ENCODE results near the gene ACOX3. TPM values are rescaled to one million over a fixed set of nuclear protein-coding genes. Genes with fewer than 3 reads are reported as not detected.

Gene ACOX3
- total and polyA plus RNA-seq, 2 of the 8 experiments (the other 6 are each of a cell fraction or from before 2014, with no cell fraction given): 2.5 to 9.9 TPM

- no peak overlapping the region for H4K5ac ChIP-seq (ENCODE audit: insufficient read length, low read depth, low read length)
- H3K4ac ChIP-seq (replicated peaks; ENCODE audit: insufficient read length, low read depth, low read length): no peak overlapping the region
- no peak overlapping the region for H2BK15ac ChIP-seq (ENCODE audit: low read length)
- 87% methylated on average over 6 of the region's 6 CpGs; no CpG with 5 or more reads in 1 of the 2 experiments for WGBS, 2 experiments (ENCODE audit: extremely low coverage in 1 of 2, insufficient coverage in 1 of 2, insufficient read length in 1 of 2, insufficient replicate concordance in 2 of 2, low coverage in 1 of 2, low lambda C conversion rate in 2 of 2, missing lambda C conversion rate in 1 of 2)
- no peak overlapping the region for H3K27ac ChIP-seq (ENCODE audit: low read depth, low read length)
- POLR2A ChIA-PET (ENCODE audit: partially characterized antibody): no interaction called here
- H2BK12ac ChIP-seq (ENCODE audit: low read depth, low read length): no peak overlapping the region
- DNase-seq (ENCODE audit: low read depth in 1 of 2, low spot score in 2 of 2) (peak in 1 of 2 experiments; percentile 19), FAIRE-seq (no peak)
- CTCF ChIA-PET (ENCODE audit: partially characterized antibody): interaction anchor here (1.0 to 8.0 kb wide), 6 partner anchors 8 to 93 kb away, joined by 3 to 94 read pairs (median 4); no protein-coding TSS in a partner anchor
- no peak overlapping the region for H3K18ac ChIP-seq (ENCODE audit: extremely low read depth, low read length)
- peaks cover 6% of the 10 kb centered on the region; the same call in 1 of the 2 replicates for H3K23me2 ChIP-seq (ENCODE audit: low read depth, low read length)
- no peak overlapping the region for H2BK20ac ChIP-seq (ENCODE audit: low read length)
- no peaks in the 10 kb centered on the region for H3K27me3 ChIP-seq (replicated peaks in 1 of 4; ENCODE audit: control insufficient read depth in 3 of 4, extremely low read depth in 1 of 4, insufficient read depth in 3 of 4, low read length in 3 of 4)
- no peaks in the 10 kb centered on the region for H3K36me3 ChIP-seq (ENCODE audit: control insufficient read depth in 2 of 4, insufficient read depth in 4 of 4, low read length in 3 of 4)
- no peaks in the 10 kb centered on the region for H3K79me1 ChIP-seq (ENCODE audit: low read depth, low read length)
- H3K56ac ChIP-seq (replicated peaks; ENCODE audit: insufficient read length, low read depth, low read length): no peak overlapping the region
- no peak overlapping the region for H3K14ac ChIP-seq (ENCODE audit: insufficient read length)
- H3K4me2 ChIP-seq (ENCODE audit: insufficient read depth in 1 of 2, low read depth in 2 of 2, low read length in 2 of 2): no peak overlapping the region
- H3K4me1 ChIP-seq (replicated peaks in 1 of 4; ENCODE audit: control insufficient read depth in 3 of 4, insufficient read depth in 4 of 4, low read length in 3 of 4): peaks cover 0 to 17% (median 12%) of the 10 kb centered on the region in 4 experiments; a peak in 6 of 7 replicates
- no peak overlapping the region for H3K9ac ChIP-seq (replicated peaks in 1 of 4; ENCODE audit: extremely low read depth in 1 of 4, low read depth in 3 of 4, low read length in 3 of 4)
- no peaks in the 10 kb centered on the region for H3K79me2 ChIP-seq (ENCODE audit: control insufficient read depth in 1 of 2, insufficient read depth in 2 of 2, low read length in 2 of 2)
- no peak overlapping the region for H4K8ac ChIP-seq (ENCODE audit: extremely low read depth, insufficient read depth, low read length)
- no peak overlapping the region for H2BK120ac ChIP-seq (replicated peaks; ENCODE audit: low read depth, low read length)
- no peak overlapping the region for H4K91ac ChIP-seq (replicated peaks; ENCODE audit: insufficient read length, low read length)
- no peak overlapping the region for H2AFZ ChIP-seq (ENCODE audit: low read length)
- no peaks in the 10 kb centered on the region; a peak in 1 of 4 replicates for H3K9me3 ChIP-seq (ENCODE audit: insufficient read depth in 2 of 2, low read depth in 1 of 2, low read length in 1 of 2)
- no peak overlapping the region for H3K4me3 ChIP-seq (ENCODE audit: extremely low read depth in 1 of 4, insufficient read depth in 2 of 4, low read depth in 3 of 4, low read length in 4 of 4)
- peaks cover 0 to 4% of the 10 kb centered on the region in 2 experiments for H4K20me1 ChIP-seq (replicated peaks in 1 of 2; ENCODE audit: control insufficient read depth in 1 of 2, insufficient read depth in 2 of 2, low read length in 2 of 2)
- H2AK5ac ChIP-seq (ENCODE audit: low read depth, low read length): no peak overlapping the region
- no peak overlapping the region for H2BK5ac ChIP-seq (ENCODE audit: low read depth, low read length)
- H3K23ac ChIP-seq (ENCODE audit: insufficient read length): no peak overlapping the region
- TF ChIP-seq KDM5A (IDR thresholded peaks at IDR 0.05; ENCODE audit: low read length) (no peak), TBP (IDR thresholded peaks at IDR 0.05; ENCODE audit: low read depth, low read length) (no peak), GABPA (IDR thresholded peaks at IDR 0.05; ENCODE audit: borderline replicate concordance, insufficient read depth, low read length) (no peak), HDAC2 (IDR thresholded peaks at IDR 0.05; ENCODE audit: borderline replicate concordance in 1 of 2, low read depth in 2 of 2, low read length in 2 of 2) (no peak), JUND (IDR thresholded peaks at IDR 0.05; ENCODE audit: low read length) (no peak), CHD2 (IDR thresholded peaks at IDR 0.05; ENCODE audit: low read length) (no peak), MAX (IDR thresholded peaks at IDR 0.05) (no peak), RFX5 (IDR thresholded peaks at IDR 0.05; ENCODE audit: borderline replicate concordance, low read depth, low read length) (no peak), EGR1 (IDR thresholded peaks at IDR 0.05; ENCODE audit: borderline replicate concordance, low read depth, low read length) (no peak), POU5F1 (IDR thresholded peaks at IDR 0.05; ENCODE audit: low read depth, low read length) (no peak), E2F6 (IDR thresholded peaks at IDR 0.05) (no peak), TCF12 (IDR thresholded peaks at IDR 0.05; ENCODE audit: low read depth, low read length) (no peak), HDAC6 (IDR thresholded peaks at IDR 0.05; ENCODE audit: low read depth, low read length) (no peak), KDM1A (IDR thresholded peaks at IDR 0.05; ENCODE audit: borderline replicate concordance, low read length) (no peak)
Measured at GRCh38 chr4:8317474-8317873, 123.0 kb downstream of the ACOX3 start.
